GM12878 (cell line): Measurements from ENCODE around the gene EFNA2. TPM values are rescaled to one million over a fixed set of nuclear protein-coding genes. Genes with fewer than 3 reads are reported as not detected.

Experiments used
- ATAC-seq: fragments of 200-7000 bp; cut with Tn5 transposase; 3 replicates; pipeline ENCODE4 v1.9.1; 2020; ENCODE audit warnings: mild to moderate bottlenecking, moderate library complexity
- BruUV-seq: library from RNA; stranded (reverse); fragments of 400-500 nt; replicated peaks from 2 replicates; lab custom pipeline; 2021; lab: Mats Ljungman, UMichigan
- CTCF ChIA-PET: fragments of 300-600 bp; sonication (Branson Sonifier 250); formaldehyde crosslinking; extraction: SDS; loops from one replicate; lab custom pipeline; 2021; ENCODE audit warnings: inconsistent platforms; lab: Yijun Ruan, JAX
- POLR2A ChIA-PET: fragments of 350-600 bp; formaldehyde crosslinking; extraction: SDS; loops from one replicate; lab custom pipeline; 2021; ENCODE audit warnings: inconsistent platforms; lab: Charles Lee
- RAD21 ChIA-PET: fragments of 300-600 bp; sonication (Branson Sonifier 250); formaldehyde crosslinking; loops from one replicate; lab custom pipeline; 2023; ENCODE audit warnings: antibody characterized with exemption; ENCODE audit not compliant: unreplicated experiment; lab: Charles Lee
- SMC1A ChIA-PET: fragments of 300-600 bp; sonication (Branson Sonifier 250); formaldehyde crosslinking; loops from one replicate; lab custom pipeline; 2023; ENCODE audit not compliant: unreplicated experiment, uncharacterized antibody; lab: Charles Lee
- DNase-seq: peaks from one replicate; pipeline ENCODE4 v3.0.0-alpha.2; 2011; ENCODE audit warnings: low read depth, low spot score
- FAIRE-seq: peaks from 3 replicates; lab custom pipeline; 2011; peaks lifted over from hg19 to GRCh38; lab: Jason Lieb, UNC
- H2AFZ ChIP-seq: 2 replicates; pipeline ENCODE4 v1.6.0; 2011; ENCODE audit warnings: low read depth, low read length, control low read depth; ENCODE audit not compliant: control insufficient read depth
- H3K27ac ChIP-seq: 2 replicates; pipeline ENCODE4 v1.5.1; 2011; ENCODE audit warnings: control low read depth; ENCODE audit not compliant: control insufficient read depth, insufficient read depth
- H3K27me3 ChIP-seq, 2 experiments: replicated peaks in 1 of 2; 2 replicates each; pipeline versions ENCODE4 v1.6.0 to v1.6.1; 2011; ENCODE audit warnings: low read length in 1 of 2; ENCODE audit not compliant: control insufficient read depth in 2 of 2, insufficient read depth in 2 of 2
- H3K36me3 ChIP-seq, 2 experiments: 2 replicates each; pipeline ENCODE4 v1.5.1; 2011; ENCODE audit warnings: low read length in 1 of 2; ENCODE audit not compliant: control insufficient read depth in 2 of 2, insufficient read depth in 2 of 2
- H3K4me1 ChIP-seq: 2 replicates; pipeline ENCODE4 v1.6.1; 2011; ENCODE audit warnings: mild to moderate bottlenecking, low read length, moderate library complexity, mixed read lengths; ENCODE audit not compliant: control insufficient read depth, insufficient read depth
- H3K4me2 ChIP-seq: 2 replicates; pipeline ENCODE4 v1.6.0; 2011; ENCODE audit warnings: control low read depth; ENCODE audit not compliant: control insufficient read depth, insufficient read depth
- H3K4me3 ChIP-seq: fragments of 200-600 bp; sonication (generic); 2 replicates; pipeline ENCODE4 v1.5.1; 2016
- H3K79me2 ChIP-seq: 2 replicates; pipeline ENCODE4 v1.6.0; 2011; ENCODE audit warnings: low read length; ENCODE audit not compliant: control insufficient read depth, insufficient read depth
- H3K9ac ChIP-seq: 2 replicates; pipeline ENCODE4 v1.8.0; 2011; ENCODE audit warnings: low read length, control low read depth, mixed read lengths; ENCODE audit not compliant: control insufficient read depth, insufficient read depth
- H3K9me3 ChIP-seq: replicated peaks from 3 replicates; pipeline ENCODE4 v1.5.1; 2011; ENCODE audit warnings: mild to moderate bottlenecking, low read length; ENCODE audit not compliant: control insufficient read depth, insufficient read depth
- H4K20me1 ChIP-seq: 2 replicates; pipeline ENCODE4 v1.6.0; 2011; ENCODE audit not compliant: control insufficient read depth, insufficient read depth
- BHLHE40 ChIP-seq, 2 experiments: fragments of 450-650 bp in 1 of 2; IDR thresholded peaks; 2 replicates each; pipeline ENCODE4 v1.6.1; 2011 to 2017; ENCODE audit warnings: low read depth in 2 of 2, borderline replicate concordance in 1 of 2, improper control_type of control experiment in 1 of 2, low read length in 1 of 2, mild to moderate bottlenecking in 1 of 2
- BMI1 ChIP-seq: fragments of 450-650 bp; IDR thresholded peaks from 2 replicates; pipeline ENCODE4 v1.6.1; 2016; ENCODE audit warnings: mild to moderate bottlenecking, moderate library complexity, borderline replicate concordance
- DPF2 ChIP-seq: fragments of 450-650 bp; IDR thresholded peaks from 2 replicates; pipeline ENCODE4 v1.6.1; 2017; ENCODE audit warnings: mild to moderate bottlenecking
- EGR1 ChIP-seq, 2 experiments: IDR thresholded peaks; 1 replicate in 1 of 2; 2 replicates in 1 of 2; pipeline ENCODE4 v1.6.1; 2011 to 2012; ENCODE audit warnings: low read depth in 2 of 2, low read length in 2 of 2, borderline replicate concordance in 1 of 2, mild to moderate bottlenecking in 1 of 2, moderate library complexity in 1 of 2
- EP300 ChIP-seq, 2 experiments: fragments of 150-350 bp in 1 of 2; IDR thresholded peaks; 2 replicates each; pipeline ENCODE4 v1.6.1; 2011 to 2012; ENCODE audit warnings: low read depth in 2 of 2, low read length in 2 of 2, borderline replicate concordance in 1 of 2, improper control_type of control experiment in 1 of 2, inconsistent platforms in 1 of 2; ENCODE audit not compliant: control insufficient read depth in 1 of 2
- GABPA ChIP-seq: IDR thresholded peaks from 2 replicates; pipeline ENCODE4 v1.6.1; 2014; ENCODE audit warnings: antibody characterized with exemption, low read depth, mild to moderate bottlenecking, inconsistent platforms
- HCFC1 ChIP-seq: fragments of 150-350 bp; IDR thresholded peaks from 2 replicates; pipeline ENCODE4 v1.6.1; 2014; ENCODE audit warnings: low read length
- IKZF2 ChIP-seq, 2 experiments: fragments of 450-650 bp; IDR thresholded peaks; 2 replicates each; pipeline ENCODE4 v1.6.1; 2017; ENCODE audit warnings: mild to moderate bottlenecking in 2 of 2, moderate library complexity in 2 of 2
- IRF4 ChIP-seq: IDR thresholded peaks from 2 replicates; pipeline ENCODE4 v1.6.1; 2011; ENCODE audit warnings: low read depth, low read length
- LARP7 ChIP-seq: fragments of 450-650 bp; IDR thresholded peaks from 2 replicates; pipeline ENCODE4 v1.6.1; 2017; ENCODE audit warnings: mild to moderate bottlenecking
- MEF2A ChIP-seq: IDR thresholded peaks from 2 replicates; pipeline ENCODE4 v1.6.1; 2011; ENCODE audit warnings: low read depth, mild to moderate bottlenecking, low read length, moderate library complexity; ENCODE audit not compliant: insufficient read depth
- MYB ChIP-seq: fragments of 150-350 bp; IDR thresholded peaks from 2 replicates; pipeline ENCODE4 v1.6.1; 2014; ENCODE audit warnings: mild to moderate bottlenecking, low read depth, low read length, borderline replicate concordance
- NR2C2 ChIP-seq: IDR thresholded peaks from 2 replicates; pipeline ENCODE4 v1.6.1; 2011; ENCODE audit warnings: borderline replicate concordance, low read depth; ENCODE audit not compliant: control insufficient read depth, insufficient read length
- POLR2AphosphoS5 ChIP-seq: IDR thresholded peaks from 2 replicates; pipeline ENCODE4 v1.6.1; 2011; ENCODE audit warnings: mild to moderate bottlenecking, low read length, inconsistent platforms
- RBBP5 ChIP-seq: fragments of 200-600 bp; sonication (generic); conservative IDR thresholded peaks from 2 replicates; pipeline ENCODE4 v1.6.1; 2016
- RUNX3 ChIP-seq: IDR thresholded peaks from 2 replicates; pipeline ENCODE4 v1.6.1; 2012; ENCODE audit warnings: low read length, inconsistent platforms
- SMAD1 ChIP-seq: fragments of 450-650 bp; IDR thresholded peaks from 2 replicates; pipeline ENCODE4 v1.6.1; 2018; ENCODE audit warnings: mild to moderate bottlenecking, low read depth; ENCODE audit not compliant: partially characterized antibody
- SMARCA5 ChIP-seq: fragments of 450-650 bp; IDR thresholded peaks from 2 replicates; pipeline ENCODE4 v1.6.1; 2017; ENCODE audit warnings: mild to moderate bottlenecking
- SPI1 ChIP-seq: IDR thresholded peaks from 2 replicates; pipeline ENCODE4 v1.6.1; 2011; ENCODE audit warnings: low read depth, mild to moderate bottlenecking, low read length, moderate library complexity, borderline replicate concordance; ENCODE audit not compliant: insufficient read depth
- SRF ChIP-seq, 2 experiments: IDR thresholded peaks; 2 replicates each; pipeline ENCODE4 v1.6.1; 2011; ENCODE audit warnings: low read depth in 2 of 2, low read length in 2 of 2, mild to moderate bottlenecking in 1 of 2, moderate library complexity in 1 of 2
- WGBS: methylation state at CpG from one replicate; pipeline ENCODE4 v1.1.6; 2016; ENCODE audit warnings: low lambda C conversion rate; ENCODE audit not compliant: insufficient replicate concordance, insufficient coverage; ENCODE audit errors: missing lambda C conversion rate; 5-methylcytosine and 5-hydroxymethylcytosine counted together
- in situ Hi-C: fragments of 300-500 bp; cut with MboI; formaldehyde crosslinking; loops from 9 replicates; pipeline ENCODE4 v1.14.3; 2018; ENCODE audit warnings: mixed read lengths
- intact Hi-C: fragments of 100-400 bp; cut with micrococcal nuclease; formaldehyde crosslinking; loops from one replicate; pipeline ENCODE4 v1.14.2; 2022; ENCODE audit not compliant: unreplicated experiment
- polyA plus RNA-seq, 11 experiments: library from polyadenylated mRNA; depleted of rRNA in 4 of 11; unstranded in 6 of 11; stranded (reverse) in 5 of 11; fragments of >200 nt; fragmentation: Nextera tagmentation in 4 of 11; fragmentation: Illumina TruSeq in 1 of 11; extraction: Ambion mirVana in 4 of 11; extraction: Trizol in 1 of 11; gene quantifications; 1 replicate in 1 of 11; 2 replicates in 10 of 11; pipeline versions ENCODE4 v1.2.1 to v1.2.3, GENCODE V29; 2011 to 2016; ENCODE audit warnings: inconsistent platforms in 2 of 11, missing spikeins in 2 of 11, low read depth in 1 of 11
- total RNA-seq, 4 experiments: library from RNA; depleted of rRNA in 3 of 4; stranded (reverse); fragments of >200 nt in 3 of 4; fragmentation: Illumina TruSeq in 1 of 4; extraction: Trizol in 1 of 4; gene quantifications; 2 replicates each; pipeline versions ENCODE4 v1.2.1 to v1.2.3, GENCODE V29; 2013 to 2021

Gene EFNA2
- total and polyA plus RNA-seq, 10 of the 15 experiments (the other 5 are each of a cell fraction or from before 2014, with no cell fraction given) = not detected

- TF ChIP-seq MEF2A = peak; percentile 81
- TF ChIP-seq RUNX3 = 0 out of 2 replicates have a peak, but pooled peaks have one; percentile 11
- no peak for TF ChIP-seq DPF2
- TF ChIP-seq IKZF2 (IDR thresholded peaks at IDR 0.05) = peak in 1 of 2 experiments; percentile 20; a peak in 1 of 4 replicates
- peak; percentile 32; the same call in 1 of the 2 replicates for TF ChIP-seq SPI1
- no peak for TF ChIP-seq HCFC1
- peak; percentile 69; the same call in 1 of the 2 replicates for TF ChIP-seq BMI1
- TF ChIP-seq EP300 (IDR thresholded peaks at IDR 0.05; ENCODE audit: borderline replicate concordance in 1 of 2, control insufficient read depth in 1 of 2, low read depth in 2 of 2, low read length in 2 of 2) = peak in 1 of 2 experiments; percentile 30; a peak in 1 of 4 replicates
- TF ChIP-seq SMAD1 = no peak
- no peak for TF ChIP-seq GABPA
These were observed 50.5 kb downstream of the EFNA2 start (continued) for GRCh38 chr19:1336079-1336684.

GRCh38 chr19:1340681-1341469 lies 55.2 kb downstream of the EFNA2 start:
- H3K4me3 ChIP-seq = no peak overlapping the region
- TF ChIP-seq MYB (no peak), SRF (IDR thresholded peaks at IDR 0.05; ENCODE audit: low read depth in 2 of 2, low read length in 2 of 2) (no peak), RBBP5 (no peak), NR2C2 (no peak), MEF2A (no peak), BHLHE40 (IDR thresholded peaks at IDR 0.05; ENCODE audit: borderline replicate concordance in 1 of 2, low read depth in 2 of 2, low read length in 1 of 2) (no peak), EGR1 (IDR thresholded peaks at IDR 0.05; ENCODE audit: borderline replicate concordance in 1 of 2, low read depth in 2 of 2, low read length in 2 of 2) (no peak), POLR2AphosphoS5 (no peak), SMARCA5 (no peak), LARP7 (no peak), IRF4 (no peak)
- H3K36me3 ChIP-seq = no peaks in the 10 kb centered on the region
- SMC1A ChIA-PET = interaction anchor here (2.3 kb wide), 1 partner anchor 14 kb away, joined by 4 read pairs; a partner anchor contains a TSS
- ATAC-seq (no peak), DNase-seq (no peak), FAIRE-seq (no peak)
- CTCF ChIA-PET = no interaction called here
- no peak overlapping the region for H2AFZ ChIP-seq
- no peaks in the 10 kb centered on the region; a peak in 1 of 4 replicates for H3K27me3 ChIP-seq
- H4K20me1 ChIP-seq = no peaks in the 10 kb centered on the region
- H3K4me1 ChIP-seq = peaks cover 11% of the 10 kb centered on the region
- H3K79me2 ChIP-seq = no peaks in the 10 kb centered on the region
- no peak overlapping the region for H3K9ac ChIP-seq
- H3K9me3 ChIP-seq = no peaks in the 10 kb centered on the region
- RAD21 ChIA-PET = no interaction called here
- POLR2A ChIA-PET = no interaction called here
- in situ Hi-C loops = no loop called here
- H3K4me2 ChIP-seq = no peak overlapping the region
- no peak overlapping the region for H3K27ac ChIP-seq
- BruUV-seq = no TSS peak
- WGBS = 60% methylated on average over 28 of the region's 28 CpGs
- intact Hi-C loops = no loop called here
